ENCODE measurements around the gene ELAVL4.

GRCh38 chr1:50232336-50232735 lies 123.6 kb downstream of the ELAVL4 start:
- no peak for TF ChIP-seq EZH2 (IDR thresholded peaks at IDR 0.05; ENCODE audit: borderline replicate concordance, low read depth, low read length, poor library complexity, severe bottlenecking)
- no peak for TF ChIP-seq CTCF (conservative IDR thresholded peaks at IDR 0.05; ENCODE audit: low read depth, low read length)

All from A673 (cell line).